ENCODE results near the gene SDR42E2. TPM values are rescaled to one million over a fixed set of nuclear protein-coding genes. Genes with fewer than 3 reads are reported as not detected.
A peak's percentile ranks its signal among the peaks of the same experiment; 100 is the strongest.
"Not testable (repeated sequence)": the region's sequence is repeated elsewhere in the genome, so short reads cannot be mapped to it uniquely, and the experiment has no call there.

The SDR42E2 gene
- total RNA-seq, 2 donors from 2014 or later = not detected

- H3K9me3 ChIP-seq (ENCODE audit: control insufficient read depth, low read length) = no peaks in the 10 kb centered on the region
- H3K4me3 Mint-ChIP-seq = no peak overlapping the region
- no peaks in the 10 kb centered on the region for H3K36me3 Mint-ChIP-seq (ENCODE audit: low read depth)
- H3K9ac ChIP-seq (ENCODE audit: extremely low read depth, low read length, poor library complexity, severe bottlenecking) = no peak overlapping the region
- H3K4me1 ChIP-seq (ENCODE audit: control insufficient read depth, insufficient read depth, low read length) = no peaks in the 10 kb centered on the region
- H3K27me3 Mint-ChIP-seq (ENCODE audit: insufficient read depth) = peaks cover 2% of the 10 kb centered on the region
- no peak overlapping the region for H3K4me3 ChIP-seq (ENCODE audit: low read length)
- no peaks in the 10 kb centered on the region for H3K9me3 Mint-ChIP-seq
- H3K27me3 ChIP-seq (ENCODE audit: control insufficient read depth, insufficient read depth, low read length, poor library complexity, severe bottlenecking) = peaks cover under 1% of the 10 kb centered on the region
- no peak overlapping the region for H3K27ac ChIP-seq (ENCODE audit: low read depth, low read length)
- no peak for DNase-seq
- H3K36me3 ChIP-seq (ENCODE audit: control insufficient read depth, insufficient read depth, low read length) = no peaks in the 10 kb centered on the region
- peaks cover 10% of the 10 kb centered on the region for H3K4me1 Mint-ChIP-seq
- 86 to 91% methylated on average over 7 to 9 of the region's 9 CpGs for WGBS, 2 experiments (ENCODE audit: insufficient coverage in 1 of 2, insufficient read length in 1 of 2)
- H3K27ac Mint-ChIP-seq = peak overlapping the region; percentile 60
- TF ChIP-seq CTCF (conservative IDR thresholded peaks at IDR 0.05) = no peak
These were observed 32.6 kb downstream of the SDR42E2 start for GRCh38 chr16:22194707-22195444.

DNA sequence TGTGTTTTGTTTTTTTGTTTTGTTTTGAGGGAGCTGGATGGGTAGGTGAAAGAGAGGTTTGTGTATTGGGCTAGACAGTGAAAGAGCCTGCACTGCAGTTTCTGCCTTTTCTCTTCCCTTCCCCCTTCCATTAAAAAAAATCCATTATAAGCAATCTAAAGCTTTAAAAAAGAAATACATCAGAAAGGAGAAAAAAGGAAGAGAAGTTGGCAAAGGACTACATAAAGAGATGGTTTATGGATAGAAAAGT is 33.1 kb downstream of the SDR42E2 start:
- Mint-ChIP-seq H3K36me3 (ENCODE audit: low read depth) (no peaks in the 10 kb centered on the region), H3K9me3 (no peaks in the 10 kb centered on the region), H3K27me3 (ENCODE audit: insufficient read depth) (peaks cover 2% of the 10 kb centered on the region), H3K27ac (peak overlapping the region; percentile 78), H3K4me3 (peak overlapping the region; percentile 78), H3K4me1 (peaks cover 10% of the 10 kb centered on the region)
- no peaks in the 10 kb centered on the region for H3K27me3 ChIP-seq (ENCODE audit: control insufficient read depth, insufficient read depth, low read length, poor library complexity, severe bottlenecking)
- no peak for DNase-seq
- H3K27ac ChIP-seq (ENCODE audit: low read depth, low read length) = no peak overlapping the region
- H3K4me3 ChIP-seq (ENCODE audit: low read length) = no peak overlapping the region
- H3K9me3 ChIP-seq (ENCODE audit: control insufficient read depth, low read length) = no peaks in the 10 kb centered on the region
- TF ChIP-seq CTCF (conservative IDR thresholded peaks at IDR 0.05) = no peak
- H3K36me3 ChIP-seq (ENCODE audit: control insufficient read depth, insufficient read depth, low read length) = no peaks in the 10 kb centered on the region
- no peaks in the 10 kb centered on the region for H3K4me1 ChIP-seq (ENCODE audit: control insufficient read depth, insufficient read depth, low read length)
- no peak overlapping the region for H3K9ac ChIP-seq (ENCODE audit: extremely low read depth, low read length, poor library complexity, severe bottlenecking)

DNA sequence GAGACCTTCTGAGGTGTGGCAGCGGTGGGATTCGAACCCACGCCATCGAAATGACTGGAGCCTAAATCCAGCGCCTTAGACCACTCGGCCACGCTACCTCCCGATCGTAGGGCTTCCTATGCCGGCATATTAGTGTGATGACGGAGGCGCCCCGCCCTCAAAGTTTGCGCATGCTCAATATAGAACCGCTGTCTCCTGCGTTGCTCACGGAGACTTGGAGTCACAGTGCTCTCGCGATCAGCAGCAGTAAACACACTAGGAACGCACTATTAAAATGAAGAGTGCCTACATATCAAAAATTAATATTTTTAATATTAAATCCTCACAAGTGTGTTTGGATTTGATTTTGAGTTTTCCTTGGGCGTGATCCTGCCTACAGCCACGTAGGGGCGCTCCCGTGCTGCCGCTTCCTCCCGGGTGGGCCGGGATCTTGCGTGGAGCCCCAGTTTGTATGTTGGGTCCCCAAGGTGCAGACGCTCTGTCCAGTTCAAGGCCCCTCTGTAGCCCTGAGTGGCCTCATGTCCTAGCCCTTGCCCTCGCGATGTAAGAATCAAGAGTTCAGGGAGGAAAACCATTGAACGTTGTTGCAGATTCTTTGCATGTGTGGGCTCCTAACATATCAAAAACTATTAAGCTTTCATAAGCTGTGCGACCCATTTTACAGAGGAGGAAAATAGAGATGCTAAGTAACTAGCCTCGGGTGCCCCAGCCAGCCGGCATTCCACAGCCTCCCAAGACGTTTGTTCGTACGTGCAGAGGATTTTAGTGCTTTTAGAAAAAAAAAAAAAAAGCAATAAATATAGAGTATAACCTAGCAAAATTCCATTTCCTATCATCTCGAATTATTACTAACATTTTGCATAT is 33.6 kb downstream of the SDR42E2 start:
- H3K4me3 ChIP-seq (ENCODE audit: low read length) = peak overlapping the region; percentile 82
- no peak overlapping the region for H3K27ac ChIP-seq (ENCODE audit: low read depth, low read length)
- Mint-ChIP-seq H3K27ac (peak overlapping the region; percentile 78), H3K4me1 (peaks cover 10% of the 10 kb centered on the region), H3K9me3 (no peaks in the 10 kb centered on the region), H3K36me3 (ENCODE audit: low read depth) (no peaks in the 10 kb centered on the region), H3K27me3 (ENCODE audit: insufficient read depth) (peaks cover 2% of the 10 kb centered on the region), H3K4me3 (peak overlapping the region; percentile 78)
- peak overlapping the region; percentile 48 for H3K9ac ChIP-seq (ENCODE audit: extremely low read depth, low read length, poor library complexity, severe bottlenecking)
- H3K36me3 ChIP-seq (ENCODE audit: control insufficient read depth, insufficient read depth, low read length) = no peaks in the 10 kb centered on the region
- no peaks in the 10 kb centered on the region for H3K4me1 ChIP-seq (ENCODE audit: control insufficient read depth, insufficient read depth, low read length)
- TF ChIP-seq CTCF (conservative IDR thresholded peaks at IDR 0.05) = peak; percentile 85
- DNase-seq = peak; percentile 98
- 3 to 4% methylated on average over 25 to 35 of the region's 39 CpGs for WGBS, 2 experiments (ENCODE audit: insufficient coverage in 1 of 2, insufficient read length in 1 of 2)
- H3K27me3 ChIP-seq (ENCODE audit: control insufficient read depth, insufficient read depth, low read length, poor library complexity, severe bottlenecking) = no peaks in the 10 kb centered on the region
- H3K9me3 ChIP-seq (ENCODE audit: control insufficient read depth, low read length) = no peaks in the 10 kb centered on the region

GRCh38 chr16:22196559-22197168 is 34.4 kb downstream of the SDR42E2 start:
- H3K27ac Mint-ChIP-seq; H3K36me3 Mint-ChIP-seq (ENCODE audit: low read depth); H3K27me3 ChIP-seq (ENCODE audit: control insufficient read depth, insufficient read depth, low read length, poor library complexity, severe bottlenecking); H3K9me3 Mint-ChIP-seq; H3K36me3 ChIP-seq (ENCODE audit: control insufficient read depth, insufficient read depth, low read length); H3K27me3 Mint-ChIP-seq (ENCODE audit: insufficient read depth); H3K4me1 ChIP-seq (ENCODE audit: control insufficient read depth, insufficient read depth, low read length); H3K9ac ChIP-seq (ENCODE audit: extremely low read depth, low read length, poor library complexity, severe bottlenecking); H3K9me3 ChIP-seq (ENCODE audit: control insufficient read depth, low read length); H3K4me1 Mint-ChIP-seq; DNase-seq; H3K27ac ChIP-seq (ENCODE audit: low read depth, low read length): not testable (repeated sequence)
- WGBS, 2 experiments (ENCODE audit: insufficient coverage in 1 of 2, insufficient read length in 1 of 2) = 78 to 86% methylated on average over 11 to 20 of the region's 20 CpGs
- peak overlapping the region; percentile 82 for H3K4me3 ChIP-seq (ENCODE audit: low read length)
- peak overlapping the region; percentile 78 for H3K4me3 Mint-ChIP-seq
